Mesenchymal stem cell (in vitro differentiated cells and primary cell): ENCODE measurements around the gene CHST3.

Experiments
- DNase-seq: peaks from one replicate; pipeline ENCODE4 v3.0.0-alpha.2; 2013
- H2AFZ ChIP-seq: one replicate; pipeline ENCODE4 v1.6.1; 2013; ENCODE audit warnings: low read depth, mild to moderate bottlenecking, control low read depth, inconsistent platforms, low read length, moderate library complexity
- H2AK5ac ChIP-seq: 2 replicates; pipeline ENCODE4 v1.6.1; 2013; ENCODE audit warnings: low read length, moderate library complexity, mild to moderate bottlenecking, inconsistent platforms; ENCODE audit not compliant: severe bottlenecking
- H2BK120ac ChIP-seq: one replicate; pipeline ENCODE4 v1.6.1; 2013; ENCODE audit warnings: low read depth, mild to moderate bottlenecking, inconsistent platforms, low read length, moderate library complexity
- H2BK12ac ChIP-seq, 2 experiments: one replicate each; pipeline ENCODE4 v1.6.1; 2013; ENCODE audit warnings: inconsistent platforms in 2 of 2, low read length in 2 of 2, mild to moderate bottlenecking in 2 of 2, moderate library complexity in 2 of 2, control low read depth in 1 of 2
- H2BK15ac ChIP-seq: one replicate; pipeline ENCODE4 v1.6.1; 2013; ENCODE audit warnings: mild to moderate bottlenecking, low read depth, inconsistent platforms; ENCODE audit not compliant: poor library complexity, severe bottlenecking
- H2BK5ac ChIP-seq: 2 replicates; pipeline ENCODE4 v1.6.1; 2013; ENCODE audit warnings: low read depth, mild to moderate bottlenecking, low read length, control low read depth, inconsistent platforms; ENCODE audit not compliant: poor library complexity, severe bottlenecking
- H3K14ac ChIP-seq, 2 experiments: one replicate each; pipeline ENCODE4 v1.6.1; 2013; ENCODE audit warnings: inconsistent platforms in 2 of 2, low read length in 2 of 2, control low read depth in 1 of 2, mild to moderate bottlenecking in 1 of 2, moderate library complexity in 1 of 2
- H3K18ac ChIP-seq, 2 experiments: one replicate each; pipeline ENCODE4 v1.6.1; 2013; ENCODE audit warnings: inconsistent platforms in 2 of 2, low read length in 2 of 2, control low read depth in 1 of 2, low read depth in 1 of 2, mild to moderate bottlenecking in 1 of 2
- H3K23ac ChIP-seq, 2 experiments: one replicate each; pipeline ENCODE4 v1.6.1; 2013; ENCODE audit warnings: inconsistent platforms in 2 of 2, low read length in 2 of 2, mild to moderate bottlenecking in 2 of 2, moderate library complexity in 2 of 2, control low read depth in 1 of 2
- H3K27ac ChIP-seq: 2 replicates; pipeline ENCODE4 v1.5.1; 2013; ENCODE audit warnings: mild to moderate bottlenecking, moderate library complexity, low read length, control low read depth, inconsistent platforms; ENCODE audit not compliant: poor library complexity, severe bottlenecking
- H3K27me3 ChIP-seq, 2 experiments: 2 replicates each; pipeline versions ENCODE4 v1.6.1 to v1.7.0; 2013; ENCODE audit warnings: low read length in 2 of 2, mild to moderate bottlenecking in 2 of 2, moderate library complexity in 2 of 2, control low read depth in 1 of 2, inconsistent platforms in 1 of 2; ENCODE audit not compliant: control insufficient read depth in 1 of 2, insufficient read depth in 1 of 2
- H3K36me3 ChIP-seq, 2 experiments: 2 replicates each; pipeline versions ENCODE4 v1.6.1 to v1.7.0; 2013; ENCODE audit warnings: low read length in 2 of 2, control low read depth in 1 of 2, inconsistent platforms in 1 of 2, low read depth in 1 of 2, mild to moderate bottlenecking in 1 of 2; ENCODE audit not compliant: insufficient read depth in 2 of 2, control insufficient read depth in 1 of 2
- H3K4ac ChIP-seq, 2 experiments: one replicate each; pipeline ENCODE4 v1.6.1; 2013; ENCODE audit warnings: inconsistent platforms in 2 of 2, low read length in 2 of 2, mild to moderate bottlenecking in 2 of 2, moderate library complexity in 2 of 2, control low read depth in 1 of 2, low read depth in 1 of 2
- H3K4me1 ChIP-seq: 2 replicates; pipeline ENCODE4 v1.6.1; 2013; ENCODE audit warnings: low read depth, low read length, control low read depth; ENCODE audit not compliant: control insufficient read depth, insufficient read depth
- H3K4me2 ChIP-seq: 2 replicates; pipeline ENCODE4 v1.6.1; 2013; ENCODE audit warnings: low read length, mild to moderate bottlenecking, inconsistent platforms; ENCODE audit not compliant: poor library complexity, severe bottlenecking
- H3K4me3 ChIP-seq, 2 experiments: 2 replicates each; pipeline versions ENCODE4 v1.5.1 to v1.7.0; 2013; ENCODE audit warnings: low read length in 2 of 2, mild to moderate bottlenecking in 2 of 2, control low read depth in 1 of 2, low read depth in 1 of 2; ENCODE audit not compliant: insufficient read depth in 1 of 2
- H3K79me1 ChIP-seq: replicated peaks from 2 replicates; pipeline ENCODE4 v1.6.1; 2013; ENCODE audit warnings: mild to moderate bottlenecking, control low read depth, low read length, inconsistent platforms; ENCODE audit not compliant: poor library complexity, severe bottlenecking
- H3K9ac ChIP-seq: 2 replicates; pipeline ENCODE4 v1.7.0; 2013; ENCODE audit warnings: mild to moderate bottlenecking, low read length, moderate library complexity
- H3K9me3 ChIP-seq: 2 replicates; pipeline ENCODE4 v1.7.0; 2013; ENCODE audit warnings: mild to moderate bottlenecking, low read length; ENCODE audit not compliant: control insufficient read depth
- H4K8ac ChIP-seq: one replicate; pipeline ENCODE4 v1.6.1; 2013; ENCODE audit warnings: inconsistent platforms, mild to moderate bottlenecking, low read length, moderate library complexity
- H4K91ac ChIP-seq: one replicate; pipeline ENCODE4 v1.6.1; 2013; ENCODE audit warnings: mild to moderate bottlenecking, low read length, inconsistent platforms
- WGBS: methylation state at CpG from one replicate; pipeline ENCODE4 v1.1.7; 2013; ENCODE audit warnings: mixed read lengths; 5-methylcytosine and 5-hydroxymethylcytosine counted together

Gene CHST3

DNA sequence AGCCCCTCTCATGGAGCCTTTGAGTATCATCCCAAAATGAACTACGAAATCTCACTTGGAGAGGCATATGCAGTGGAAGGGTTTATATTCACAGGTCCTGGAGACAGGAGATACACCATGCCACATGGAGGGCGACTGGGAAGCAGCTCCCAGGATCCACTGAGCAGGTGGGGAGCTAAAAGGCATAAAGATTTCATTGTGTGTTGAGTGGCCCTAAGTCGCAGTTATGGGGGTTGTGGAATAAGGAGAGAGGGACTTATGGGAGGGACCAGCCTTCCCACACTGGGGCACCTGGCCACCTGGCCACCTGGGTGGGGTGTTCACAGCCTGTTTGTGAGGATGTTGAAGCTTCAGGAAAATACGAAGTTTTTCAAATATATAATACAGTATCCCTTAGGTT is 37.0 kb upstream of the CHST3 start:
- no peak overlapping the region for H3K4ac ChIP-seq
- no peak overlapping the region for H3K4me3 ChIP-seq
- H3K4me1 ChIP-seq = peaks cover 4% of the 10 kb centered on the region
- H2BK15ac ChIP-seq = peak overlapping the region; percentile 30
- no peak overlapping the region for H2BK120ac ChIP-seq
- H3K14ac ChIP-seq = no peak overlapping the region
- H3K9ac ChIP-seq = no peak overlapping the region
- peaks cover 0 to 3% of the 10 kb centered on the region in 2 experiments for H3K27me3 ChIP-seq
- no peak overlapping the region for H3K4me2 ChIP-seq
- H3K36me3 ChIP-seq = no peaks in the 10 kb centered on the region
- no peak overlapping the region for H2BK12ac ChIP-seq
- no peak overlapping the region for H2AFZ ChIP-seq
- no peak overlapping the region for H4K91ac ChIP-seq
- H3K79me1 ChIP-seq = no peaks in the 10 kb centered on the region
- peaks cover 2% of the 10 kb centered on the region for H3K9me3 ChIP-seq
- WGBS = 79% methylated on average over 2 of the region's 4 CpGs
- no peak overlapping the region for H3K23ac ChIP-seq
- H3K27ac ChIP-seq = no peak overlapping the region
- H3K18ac ChIP-seq = no peak overlapping the region
- no peak overlapping the region for H4K8ac ChIP-seq
- no peak for DNase-seq
- no peak overlapping the region for H2BK5ac ChIP-seq
- peak overlapping the region; percentile 84 for H2AK5ac ChIP-seq

DNA sequence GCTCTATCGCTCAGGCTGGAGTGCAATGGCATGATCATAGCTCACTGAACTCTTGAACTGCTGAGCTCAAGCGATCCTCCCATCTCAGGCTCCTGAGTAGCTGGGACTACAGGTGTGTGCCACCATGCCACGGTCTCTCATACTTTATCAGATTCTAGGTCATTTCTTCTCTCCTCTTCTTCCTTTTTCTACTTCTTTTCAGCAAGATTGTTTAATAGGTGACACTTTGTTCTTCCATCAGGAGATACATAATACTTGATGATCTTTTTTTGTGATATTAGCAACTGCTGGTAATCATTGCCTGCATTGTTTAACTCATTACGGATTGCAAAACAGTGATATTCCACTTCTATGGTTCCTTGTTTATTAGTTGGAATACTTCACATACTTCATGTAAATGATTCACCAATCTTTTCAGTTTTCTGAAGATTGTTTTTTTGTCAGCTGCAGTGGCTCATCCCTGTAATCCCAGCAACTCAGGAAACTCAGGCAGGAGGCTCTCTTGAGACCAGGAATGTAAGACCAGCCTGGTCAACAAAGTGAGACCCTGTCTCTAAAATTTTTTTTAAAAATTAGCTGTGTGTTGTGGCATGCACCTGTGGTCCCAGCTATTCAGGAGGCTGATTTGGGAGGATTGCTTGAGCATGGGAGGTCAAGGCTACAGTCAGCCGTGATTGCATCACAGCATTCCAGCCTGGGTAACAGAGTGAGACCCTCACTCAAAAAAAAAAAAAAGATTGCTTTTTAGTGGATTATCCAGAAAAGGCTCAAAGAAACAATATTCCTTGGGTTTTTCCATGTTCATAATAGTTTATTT is 36.2 kb upstream of the CHST3 start:
- Histone ChIP-seq H3K27ac (peak overlapping the region; percentile 90), H3K4me1 (peaks cover 4% of the 10 kb centered on the region)
- 100% methylated on average over 3 of the region's 5 CpGs for WGBS

DNA sequence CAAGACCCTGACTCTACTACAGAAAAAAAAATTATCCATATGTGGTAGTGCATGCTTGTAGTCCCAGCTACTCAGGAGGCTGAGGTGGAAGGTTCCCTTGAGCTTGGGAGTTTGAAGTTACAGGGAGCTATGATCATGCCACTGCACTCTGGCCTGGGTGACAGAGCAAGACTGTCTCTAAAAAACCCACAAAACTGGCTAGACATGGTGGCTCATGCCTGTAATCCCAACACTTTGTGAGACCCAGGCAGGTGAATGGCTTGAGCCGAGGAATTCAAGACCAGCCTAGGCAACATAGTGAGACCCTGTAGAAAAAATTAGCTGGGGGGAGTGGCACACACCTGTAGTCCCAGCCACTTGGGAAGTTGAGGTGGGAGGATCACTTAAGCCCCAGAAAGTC is 32.9 kb upstream of the CHST3 start:
- Histone ChIP-seq H3K4me1 (peaks cover 4% of the 10 kb centered on the region), H3K18ac (no peak overlapping the region), H2BK12ac (no peak overlapping the region), H3K23ac (no peak overlapping the region), H2BK5ac (no peak overlapping the region), H3K9me3 (peaks cover 14% of the 10 kb centered on the region), H3K4ac (no peak overlapping the region), H3K14ac (no peak overlapping the region), H2BK15ac (no peak overlapping the region), H3K36me3 (no peaks in the 10 kb centered on the region), H3K79me1 (no peaks in the 10 kb centered on the region), H4K91ac (no peak overlapping the region), H2AK5ac (no peak overlapping the region), H3K4me2 (no peak overlapping the region), H2AFZ (no peak overlapping the region), H3K4me3 (no peak overlapping the region), H3K27me3 (no peaks in the 10 kb centered on the region), H3K9ac (no peak overlapping the region), H4K8ac (no peak overlapping the region), H3K27ac (no peak overlapping the region), H2BK120ac (no peak overlapping the region)
- WGBS = 95% methylated on average over 1 of the region's 1 CpG
- no peak for DNase-seq

More for the DNA sequence above, 36.2 kb upstream of the CHST3 start:
- Histone ChIP-seq H3K27me3 (peaks cover 0 to 3% of the 10 kb centered on the region in 2 experiments), H3K4me3 (no peak overlapping the region), H2BK5ac (no peak overlapping the region), H2AK5ac (no peak overlapping the region), H2BK120ac (no peak overlapping the region), H2AFZ (no peak overlapping the region), H4K8ac (no peak overlapping the region), H3K79me1 (no peaks in the 10 kb centered on the region), H3K18ac (no peak overlapping the region), H2BK15ac (no peak overlapping the region), H3K9me3 (peaks cover 5% of the 10 kb centered on the region), H3K9ac (no peak overlapping the region), H4K91ac (no peak overlapping the region), H3K14ac (no peak overlapping the region), H2BK12ac (no peak overlapping the region), H3K4ac (no peak overlapping the region), H3K23ac (no peak overlapping the region), H3K36me3 (no peaks in the 10 kb centered on the region), H3K4me2 (peak overlapping the region; percentile 18)
- peak; percentile 67 for DNase-seq

DNA sequence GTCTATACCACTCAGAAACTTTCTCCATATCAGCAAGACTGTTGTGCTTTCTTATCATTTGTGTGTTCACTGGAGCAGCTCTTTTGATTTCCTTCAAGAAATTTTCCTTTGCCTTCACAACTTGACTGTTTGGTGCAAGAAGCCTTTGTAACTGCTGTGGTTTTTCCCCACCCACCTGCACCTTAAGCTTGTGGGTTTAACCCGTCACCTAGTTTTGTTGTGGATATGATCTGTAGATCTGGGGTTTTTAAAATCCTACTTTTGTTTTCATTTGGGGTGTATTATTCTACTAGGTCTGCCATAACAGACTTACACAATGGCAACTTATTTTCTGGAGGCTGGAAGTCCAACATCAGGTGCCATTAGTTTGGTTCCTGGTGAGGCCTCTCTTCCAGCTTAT is 30.5 kb upstream of the CHST3 start:
- Histone ChIP-seq H3K27ac (no peak overlapping the region), H3K14ac (no peak overlapping the region), H3K4me3 (no peak overlapping the region), H3K4ac (no peak overlapping the region), H4K91ac (no peak overlapping the region), H2AFZ (no peak overlapping the region), H3K23ac (no peak overlapping the region), H2BK120ac (no peak overlapping the region), H3K18ac (no peak overlapping the region), H3K9me3 (peaks cover 14% of the 10 kb centered on the region), H3K27me3 (no peaks in the 10 kb centered on the region), H2AK5ac (no peak overlapping the region), H3K4me2 (no peak overlapping the region), H3K4me1 (no peaks in the 10 kb centered on the region), H2BK12ac (no peak overlapping the region), H3K36me3 (no peaks in the 10 kb centered on the region), H2BK15ac (no peak overlapping the region), H3K79me1 (no peaks in the 10 kb centered on the region), H3K9ac (no peak overlapping the region), H4K8ac (no peak overlapping the region), H2BK5ac (no peak overlapping the region)
- WGBS = 100% methylated on average over 1 of the region's 1 CpG
- no peak for DNase-seq
